Trophoblast cell (in vitro differentiated cells and primary cell): Measurements from ENCODE around the gene C17orf113.

Experiments used
- DNase-seq, 2 donors: peaks; one replicate each; pipeline ENCODE4 v3.0.0-alpha.2; 2016
- H2AFZ ChIP-seq: 2 replicates; pipeline ENCODE4 v1.6.1; 2013; ENCODE audit warnings: low read length, moderate library complexity, mild to moderate bottlenecking; ENCODE audit not compliant: insufficient read depth, poor library complexity
- H2AK5ac ChIP-seq: 2 replicates; pipeline ENCODE4 v1.6.1; 2013; ENCODE audit warnings: mild to moderate bottlenecking, low read length
- H2BK120ac ChIP-seq: 2 replicates; pipeline ENCODE4 v1.6.1; 2013; ENCODE audit warnings: low read length, mild to moderate bottlenecking, moderate library complexity; ENCODE audit not compliant: insufficient read depth, poor library complexity
- H2BK12ac ChIP-seq: 2 replicates; pipeline ENCODE4 v1.6.1; 2013; ENCODE audit warnings: mild to moderate bottlenecking, low read length, moderate library complexity
- H2BK5ac ChIP-seq: 2 replicates; pipeline ENCODE4 v1.6.1; 2013; ENCODE audit warnings: low read length, low read depth, moderate library complexity, mild to moderate bottlenecking; ENCODE audit not compliant: poor library complexity
- H3K14ac ChIP-seq: 2 replicates; pipeline ENCODE4 v1.6.1; 2013; ENCODE audit warnings: mild to moderate bottlenecking, low read length
- H3K18ac ChIP-seq: 2 replicates; pipeline ENCODE4 v1.6.1; 2013; ENCODE audit warnings: mild to moderate bottlenecking, low read length
- H3K23ac ChIP-seq: 2 replicates; pipeline ENCODE4 v1.6.1; 2013; ENCODE audit warnings: low read length
- H3K27ac ChIP-seq: 2 replicates; pipeline ENCODE4 v1.5.1; 2013; ENCODE audit warnings: low read depth, mild to moderate bottlenecking, inconsistent platforms, low read length, moderate library complexity
- H3K27me3 ChIP-seq: 2 replicates; pipeline ENCODE4 v1.6.1; 2013; ENCODE audit warnings: inconsistent platforms, mild to moderate bottlenecking, low read length, moderate library complexity; ENCODE audit not compliant: insufficient read depth
- H3K36me3 ChIP-seq, 2 experiments: 1 replicate in 1 of 2; 2 replicates in 1 of 2; pipeline ENCODE4 v1.6.1; 2013; ENCODE audit warnings: low read length in 2 of 2, mild to moderate bottlenecking in 2 of 2, moderate library complexity in 1 of 2; ENCODE audit not compliant: insufficient read depth in 2 of 2, control insufficient read depth in 1 of 2
- H3K4ac ChIP-seq: 2 replicates; pipeline ENCODE4 v1.6.1; 2013; ENCODE audit warnings: low read depth, mild to moderate bottlenecking, low read length, moderate library complexity
- H3K4me1 ChIP-seq, 2 experiments: 1 replicate in 1 of 2; 2 replicates in 1 of 2; pipeline ENCODE4 v1.6.1; 2013; ENCODE audit warnings: low read length in 2 of 2, mild to moderate bottlenecking in 2 of 2, moderate library complexity in 1 of 2; ENCODE audit not compliant: insufficient read depth in 2 of 2, control insufficient read depth in 1 of 2
- H3K4me2 ChIP-seq: 2 replicates; pipeline ENCODE4 v1.6.1; 2013; ENCODE audit warnings: inconsistent platforms, mild to moderate bottlenecking, low read length, moderate library complexity
- H3K4me3 ChIP-seq: 2 replicates; pipeline ENCODE4 v1.5.1; 2013; ENCODE audit warnings: mild to moderate bottlenecking, low read depth, low read length, inconsistent platforms
- H3K79me1 ChIP-seq: one replicate; pipeline ENCODE4 v1.6.1; 2013; ENCODE audit warnings: low read length
- H3K79me2 ChIP-seq: 2 replicates; pipeline ENCODE4 v1.6.1; 2013; ENCODE audit warnings: low read length, mild to moderate bottlenecking; ENCODE audit not compliant: control insufficient read depth, insufficient read depth, poor library complexity
- H3K9ac ChIP-seq: 2 replicates; pipeline ENCODE4 v1.6.1; 2013; ENCODE audit warnings: mild to moderate bottlenecking, low read length
- H3K9me3 ChIP-seq: 2 replicates; pipeline ENCODE4 v1.6.1; 2013; ENCODE audit warnings: low read depth, mild to moderate bottlenecking, control low read depth, inconsistent platforms, low read length; ENCODE audit not compliant: insufficient read depth
- H4K12ac ChIP-seq: 2 replicates; pipeline ENCODE4 v1.6.1; 2013; ENCODE audit warnings: low read depth, mild to moderate bottlenecking, low read length, moderate library complexity
- H4K8ac ChIP-seq: 2 replicates; pipeline ENCODE4 v1.6.1; 2013; ENCODE audit warnings: low read depth, mild to moderate bottlenecking, low read length, moderate library complexity
- H4K91ac ChIP-seq: one replicate; pipeline ENCODE4 v1.6.1; 2013; ENCODE audit warnings: low read depth, mild to moderate bottlenecking, low read length, moderate library complexity
- WGBS: extraction: QIAGEN DNeasy Blood & Tissue Kit; methylation state at CpG from one replicate; pipeline ENCODE4 v1.1.7; 2013; ENCODE audit warnings: missing lambda C conversion rate; ENCODE audit not compliant: insufficient read length, insufficient coverage; ENCODE audit errors: extremely low coverage; 5-methylcytosine and 5-hydroxymethylcytosine counted together

C17orf113 gene

DNA sequence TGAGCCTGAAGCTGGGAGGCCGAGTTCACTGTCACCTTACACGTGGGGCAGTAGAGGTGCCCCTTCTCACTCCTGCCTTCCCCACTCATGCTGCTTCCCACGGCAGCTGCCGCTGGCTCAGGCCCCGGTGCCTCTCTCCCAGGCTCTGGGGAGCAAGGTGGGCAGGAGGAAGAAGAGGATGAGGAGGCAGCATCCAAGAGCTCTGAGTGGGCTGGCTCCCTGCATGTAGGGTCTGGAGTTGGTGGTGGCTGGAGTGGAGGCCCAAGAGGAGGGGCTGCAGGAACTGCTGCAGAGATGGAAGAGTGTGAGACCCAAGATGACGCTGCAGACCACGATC is 21.6 kb downstream of the C17orf113 start:
- H3K9ac ChIP-seq: no peak overlapping the region
- no peak overlapping the region for H4K91ac ChIP-seq
- H3K79me2 ChIP-seq: no peaks in the 10 kb centered on the region
- H2AFZ ChIP-seq: no peak overlapping the region
- peaks cover 5 to 6% of the 10 kb centered on the region in 2 experiments for H3K4me1 ChIP-seq
- no peak overlapping the region for H2AK5ac ChIP-seq
- no peak overlapping the region for H2BK5ac ChIP-seq
- H3K27me3 ChIP-seq: no peaks in the 10 kb centered on the region
- peaks cover 2% of the 10 kb centered on the region for H3K79me1 ChIP-seq
- H3K36me3 ChIP-seq: peaks cover 7% of the 10 kb centered on the region in 2 experiments
- H4K12ac ChIP-seq: no peak overlapping the region
- H3K4ac ChIP-seq: no peak overlapping the region
- H3K18ac ChIP-seq: no peak overlapping the region
- no peak overlapping the region for H3K23ac ChIP-seq
- no peak for DNase-seq
- no peak overlapping the region for H2BK120ac ChIP-seq
- H3K9me3 ChIP-seq: peaks cover 2% of the 10 kb centered on the region
- H3K27ac ChIP-seq: no peak overlapping the region
- no peak overlapping the region for H3K4me2 ChIP-seq
- H2BK12ac ChIP-seq: no peak overlapping the region
- H3K4me3 ChIP-seq: no peak overlapping the region
- no CpG with 5 or more reads among the region's 7 CpGs for WGBS
- H4K8ac ChIP-seq: no peak overlapping the region
- H3K14ac ChIP-seq: no peak overlapping the region

DNA sequence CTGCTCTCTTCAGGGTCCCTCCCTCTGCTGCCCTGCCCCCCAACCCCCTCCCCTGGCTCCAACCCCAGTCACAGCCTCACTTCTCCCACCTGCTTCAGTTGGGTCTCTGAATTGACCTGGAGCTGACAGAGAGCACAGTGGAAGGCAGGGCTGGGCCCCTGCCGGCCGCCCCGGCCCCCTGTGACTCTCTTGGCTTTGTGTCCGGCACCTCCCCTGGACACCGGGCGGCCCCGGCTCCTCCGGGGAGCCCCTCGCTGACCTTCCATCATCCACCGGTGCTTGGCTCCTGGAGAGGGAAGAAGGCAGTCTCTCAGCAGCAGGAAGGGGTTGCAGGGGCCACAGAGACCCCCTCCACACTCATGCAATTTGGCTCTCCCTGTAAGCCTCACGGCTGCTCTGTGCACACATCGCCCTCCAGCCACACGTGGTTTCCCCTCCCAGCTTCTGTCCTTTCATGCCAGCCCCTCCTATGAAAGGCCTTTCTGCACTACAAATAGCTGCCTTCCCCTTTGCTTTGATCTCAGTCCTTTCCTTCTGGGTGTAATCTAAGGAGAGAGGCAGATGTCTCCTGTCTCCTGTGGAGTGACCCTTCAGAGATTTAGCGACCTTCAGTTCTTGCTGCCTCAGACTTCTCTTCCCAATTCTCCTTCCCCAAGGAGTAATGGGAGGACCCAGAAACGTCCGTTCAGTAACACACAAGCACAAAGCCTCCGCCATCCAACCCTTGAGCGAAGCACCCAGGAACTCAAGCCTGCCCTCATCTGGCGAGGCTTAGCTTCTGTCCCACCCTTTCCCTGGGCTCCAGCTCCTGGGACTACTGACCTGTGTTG is 22.2 kb downstream of the C17orf113 start:
- peaks cover 5 to 6% of the 10 kb centered on the region in 2 experiments for H3K4me1 ChIP-seq
- no CpG with 5 or more reads among the region's 19 CpGs for whole genome bisulfite sequencing
- no peaks in the 10 kb centered on the region for H3K79me2 ChIP-seq
- no peak overlapping the region for H4K91ac ChIP-seq
- no peak overlapping the region for H4K8ac ChIP-seq
- H3K9me3 ChIP-seq: peaks cover 5% of the 10 kb centered on the region
- peaks cover 2% of the 10 kb centered on the region for H3K79me1 ChIP-seq
- H3K18ac ChIP-seq: no peak overlapping the region
- H3K9ac ChIP-seq: no peak overlapping the region
- H3K14ac ChIP-seq: no peak overlapping the region
- H3K27ac ChIP-seq: no peak overlapping the region
- no peak overlapping the region for H2BK12ac ChIP-seq
- H2AK5ac ChIP-seq: no peak overlapping the region
- H3K23ac ChIP-seq: no peak overlapping the region
- peaks cover 11 to 13% of the 10 kb centered on the region in 2 experiments for H3K36me3 ChIP-seq
- H2BK120ac ChIP-seq: no peak overlapping the region
- no peak overlapping the region for H3K4me3 ChIP-seq
- peak in 1 of 2 donors; percentile 39 for DNase-seq
- H3K27me3 ChIP-seq: no peaks in the 10 kb centered on the region
- H3K4ac ChIP-seq: no peak overlapping the region
- no peak overlapping the region for H2AFZ ChIP-seq
- H2BK5ac ChIP-seq: no peak overlapping the region
- H4K12ac ChIP-seq: no peak overlapping the region
- no peak overlapping the region for H3K4me2 ChIP-seq

DNA sequence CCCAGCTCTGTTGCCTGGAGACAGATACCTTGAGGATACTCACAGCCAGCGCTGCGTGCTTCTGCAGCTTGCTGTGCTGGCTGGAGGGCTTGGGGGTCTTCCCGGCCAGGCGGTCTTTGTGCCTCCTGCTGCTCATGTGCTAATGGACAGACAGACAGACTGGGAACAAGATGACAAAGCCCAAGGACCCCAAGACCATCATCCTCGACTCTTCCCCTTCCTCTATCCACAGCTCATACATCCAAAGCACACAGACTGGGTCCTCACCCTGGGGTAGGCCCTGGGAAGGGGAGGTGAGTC is 22.9 kb downstream of the C17orf113 start:
- Histone ChIP-seq H3K23ac (no peak overlapping the region), H4K12ac (no peak overlapping the region), H3K4ac (no peak overlapping the region), H2AFZ (no peak overlapping the region), H2BK12ac (no peak overlapping the region), H2BK5ac (no peak overlapping the region), H3K79me2 (no peaks in the 10 kb centered on the region), H2BK120ac (no peak overlapping the region), H3K9me3 (peaks cover 5% of the 10 kb centered on the region), H3K4me2 (no peak overlapping the region), H3K79me1 (peaks cover 2% of the 10 kb centered on the region), H3K4me3 (no peak overlapping the region), H2AK5ac (peak overlapping the region; percentile 11), H3K36me3 (peaks cover 14 to 20% of the 10 kb centered on the region in 2 experiments), H3K9ac (no peak overlapping the region), H3K18ac (no peak overlapping the region), H4K91ac (no peak overlapping the region), H3K14ac (no peak overlapping the region), H3K27ac (no peak overlapping the region), H3K27me3 (no peaks in the 10 kb centered on the region), H4K8ac (no peak overlapping the region), H3K4me1 (peaks cover 5 to 6% of the 10 kb centered on the region in 2 experiments)
- no peak for DNase-seq
- WGBS: no CpG with 5 or more reads among the region's 5 CpGs

DNA sequence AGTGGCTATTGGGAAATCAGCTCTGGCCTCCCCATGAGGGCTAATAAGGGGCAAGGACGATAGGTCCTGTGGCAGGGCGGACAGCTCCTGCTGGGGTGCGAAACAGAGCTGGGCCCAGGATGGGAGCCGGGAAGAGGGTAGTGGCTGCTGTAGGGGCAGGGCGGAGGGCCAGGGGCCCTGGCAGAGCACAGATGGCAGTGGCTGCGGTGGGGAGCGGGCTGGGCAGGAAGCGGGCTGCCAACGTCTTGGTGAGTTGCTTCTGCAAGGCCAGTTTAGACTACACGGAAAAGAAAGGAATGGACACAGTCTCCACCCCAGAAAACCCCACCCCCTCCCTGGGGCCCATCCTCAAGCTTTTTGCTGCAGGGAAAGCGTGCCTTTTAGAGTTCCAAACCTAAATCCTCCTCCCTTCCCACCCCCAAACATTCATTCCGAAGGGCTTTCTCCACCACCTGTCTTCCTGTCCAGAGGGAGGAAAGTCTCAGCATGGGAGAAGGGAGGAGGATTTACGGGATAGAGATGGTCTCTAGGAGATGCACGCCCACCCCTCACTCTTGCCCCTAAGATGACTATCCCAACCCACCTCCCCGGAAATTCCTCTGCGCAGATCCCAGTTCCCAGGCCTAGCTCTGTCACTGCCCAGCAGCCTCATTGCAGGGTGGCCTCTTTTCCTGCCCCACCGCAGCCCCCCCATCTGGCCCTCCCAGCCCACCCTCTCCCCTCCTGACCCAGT is 23.4 kb downstream of the C17orf113 start:
- Histone ChIP-seq H3K79me1 (peaks cover 2% of the 10 kb centered on the region), H2AK5ac (no peak overlapping the region), H3K9ac (no peak overlapping the region), H3K14ac (no peak overlapping the region), H3K36me3 (peaks cover 17 to 25% of the 10 kb centered on the region in 2 experiments), H2BK12ac (no peak overlapping the region), H3K79me2 (no peaks in the 10 kb centered on the region), H3K4me3 (no peak overlapping the region), H4K8ac (no peak overlapping the region), H3K18ac (no peak overlapping the region), H2AFZ (no peak overlapping the region), H3K4ac (no peak overlapping the region), H4K91ac (no peak overlapping the region), H3K9me3 (peaks cover 5% of the 10 kb centered on the region), H3K4me2 (no peak overlapping the region), H4K12ac (no peak overlapping the region), H3K23ac (no peak overlapping the region), H3K27ac (no peak overlapping the region), H2BK5ac (no peak overlapping the region), H2BK120ac (no peak overlapping the region), H3K27me3 (no peaks in the 10 kb centered on the region), H3K4me1 (peaks cover 5 to 6% of the 10 kb centered on the region in 2 experiments)
- no peak for DNase-seq
- no CpG with 5 or more reads among the region's 17 CpGs for WGBS
